Ishikawa (cell line): ENCODE results near the gene KRT15.

Experiments used
- CEBPB ChIP-seq: IDR thresholded peaks from 2 replicates; pipeline ENCODE4 v1.6.1; 2012
- CREB1 ChIP-seq: IDR thresholded peaks from 2 replicates; pipeline ENCODE4 v1.6.1; 2012; ENCODE audit warnings: low read depth
- EGR1 ChIP-seq: IDR thresholded peaks from 2 replicates; pipeline ENCODE4 v1.6.1; 2012
- EP300 ChIP-seq: IDR thresholded peaks from 2 replicates; pipeline ENCODE4 v1.6.1; 2012; ENCODE audit warnings: borderline replicate concordance
- FOXM1 ChIP-seq: IDR thresholded peaks from 2 replicates; pipeline ENCODE4 v1.6.1; 2012; ENCODE audit warnings: low read depth, borderline replicate concordance
- MAX ChIP-seq: IDR thresholded peaks from 2 replicates; pipeline ENCODE4 v1.6.1; 2012
- NFIC ChIP-seq: IDR thresholded peaks from 2 replicates; pipeline ENCODE4 v1.6.1; 2012
- RAD21 ChIP-seq: IDR thresholded peaks from 2 replicates; pipeline ENCODE4 v1.6.1; 2012; ENCODE audit warnings: low read depth
- REST ChIP-seq: IDR thresholded peaks from 2 replicates; pipeline ENCODE4 v1.6.1; 2012; ENCODE audit warnings: low read depth, mild to moderate bottlenecking
- TAF1 ChIP-seq: IDR thresholded peaks from 2 replicates; pipeline ENCODE4 v1.6.1; 2012; ENCODE audit warnings: low read depth, mild to moderate bottlenecking
- TCF12 ChIP-seq: IDR thresholded peaks from 2 replicates; pipeline ENCODE4 v1.6.1; 2012; ENCODE audit warnings: low read depth
- TEAD4 ChIP-seq: IDR thresholded peaks from 2 replicates; pipeline ENCODE4 v1.6.1; 2012
- USF1 ChIP-seq: IDR thresholded peaks from 2 replicates; pipeline ENCODE4 v1.6.1; 2012
- YY1 ChIP-seq: IDR thresholded peaks from 2 replicates; pipeline ENCODE4 v1.6.1; 2012; ENCODE audit warnings: low read depth
- ZBTB7A ChIP-seq: IDR thresholded peaks from 2 replicates; pipeline ENCODE4 v1.6.1; 2012; ENCODE audit warnings: low read depth

Gene KRT15

GRCh38 chr17:41540921-41541625 is 22.4 kb upstream of the KRT15 start:
- no peak for TF ChIP-seq CREB1
- no peak for TF ChIP-seq YY1
- no peak for TF ChIP-seq EP300
- TF ChIP-seq MAX = no peak
- no peak for TF ChIP-seq FOXM1
- no peak for TF ChIP-seq EGR1
- TF ChIP-seq USF1 = no peak
- TF ChIP-seq RAD21 = no peak
- TF ChIP-seq CEBPB = no peak
- TF ChIP-seq ZBTB7A = no peak
- TF ChIP-seq TAF1 = no peak
- no peak for TF ChIP-seq TEAD4
- TF ChIP-seq REST = no peak
- no peak for TF ChIP-seq TCF12
- TF ChIP-seq NFIC = no peak

- TF ChIP-seq TCF12 (no peak), USF1 (no peak), CEBPB (no peak), ZBTB7A (no peak), TEAD4 (no peak), EGR1 (no peak), MAX (no peak)
Observed at GRCh38 chr17:41539979-41540701, 21.4 kb upstream of the KRT15 start.

- TF ChIP-seq CEBPB (no peak), REST (no peak), USF1 (no peak), TEAD4 (no peak), ZBTB7A (no peak), EGR1 (no peak), FOXM1 (no peak), EP300 (no peak), MAX (no peak), CREB1 (no peak), NFIC (no peak)
Observed at GRCh38 chr17:41539071-41539492, 20.4 kb upstream of the KRT15 start.

- TF ChIP-seq CREB1 (no peak), YY1 (no peak), MAX (no peak), TEAD4 (no peak), TAF1 (no peak), CEBPB (no peak), REST (no peak), FOXM1 (no peak)
Observed at GRCh38 chr17:41538565-41538991, 19.9 kb upstream of the KRT15 start.
